Measurements from ENCODE around the gene THSD7A.

THSD7A gene

GRCh38 chr7:11331128-11332102 is 500.6 kb downstream of the THSD7A start:
- no peak overlapping the region for H3K4me3 ChIP-seq (replicated peaks; ENCODE audit: low read depth, low read length)
- no peaks in the 10 kb centered on the region for H3K36me3 ChIP-seq (ENCODE audit: control insufficient read depth, insufficient read depth, low read length)
- peaks cover 1% of the 10 kb centered on the region; the same call in 1 of the 2 replicates for H3K27me3 ChIP-seq (replicated peaks; ENCODE audit: control insufficient read depth, insufficient read depth, low read length)
- DNase-seq (ENCODE audit: extremely low read depth, insufficient read length), result no peak
- TF ChIP-seq, protein P1, sequence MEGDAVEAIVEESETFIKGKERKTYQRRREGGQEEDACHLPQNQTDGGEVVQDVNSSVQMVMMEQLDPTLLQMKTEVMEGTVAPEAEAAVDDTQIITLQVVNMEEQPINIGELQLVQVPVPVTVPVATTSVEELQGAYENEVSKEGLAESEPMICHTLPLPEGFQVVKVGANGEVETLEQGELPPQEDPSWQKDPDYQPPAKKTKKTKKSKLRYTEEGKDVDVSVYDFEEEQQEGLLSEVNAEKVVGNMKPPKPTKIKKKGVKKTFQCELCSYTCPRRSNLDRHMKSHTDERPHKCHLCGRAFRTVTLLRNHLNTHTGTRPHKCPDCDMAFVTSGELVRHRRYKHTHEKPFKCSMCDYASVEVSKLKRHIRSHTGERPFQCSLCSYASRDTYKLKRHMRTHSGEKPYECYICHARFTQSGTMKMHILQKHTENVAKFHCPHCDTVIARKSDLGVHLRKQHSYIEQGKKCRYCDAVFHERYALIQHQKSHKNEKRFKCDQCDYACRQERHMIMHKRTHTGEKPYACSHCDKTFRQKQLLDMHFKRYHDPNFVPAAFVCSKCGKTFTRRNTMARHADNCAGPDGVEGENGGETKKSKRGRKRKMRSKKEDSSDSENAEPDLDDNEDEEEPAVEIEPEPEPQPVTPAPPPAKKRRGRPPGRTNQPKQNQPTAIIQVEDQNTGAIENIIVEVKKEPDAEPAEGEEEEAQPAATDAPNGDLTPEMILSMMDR (IDR thresholded peaks at IDR 0.05; ENCODE audit: insufficient read depth, low read length, poor library complexity, severe bottlenecking), result no peak

- Histone ChIP-seq H3K27me3 (replicated peaks; ENCODE audit: control insufficient read depth, insufficient read depth, low read length) (no peaks in the 10 kb centered on the region), H3K36me3 (ENCODE audit: control insufficient read depth, insufficient read depth, low read length) (no peaks in the 10 kb centered on the region), H3K4me3 (replicated peaks; ENCODE audit: low read depth, low read length) (no peak overlapping the region)
- no peak for DNase-seq (ENCODE audit: extremely low read depth, insufficient read length)
- TF ChIP-seq, protein P1 (IDR thresholded peaks at IDR 0.05; ENCODE audit: insufficient read depth, low read length, poor library complexity, severe bottlenecking), result no peak
These were observed 501.3 kb downstream of the THSD7A start for GRCh38 chr7:11330717-11331116.

DNA sequence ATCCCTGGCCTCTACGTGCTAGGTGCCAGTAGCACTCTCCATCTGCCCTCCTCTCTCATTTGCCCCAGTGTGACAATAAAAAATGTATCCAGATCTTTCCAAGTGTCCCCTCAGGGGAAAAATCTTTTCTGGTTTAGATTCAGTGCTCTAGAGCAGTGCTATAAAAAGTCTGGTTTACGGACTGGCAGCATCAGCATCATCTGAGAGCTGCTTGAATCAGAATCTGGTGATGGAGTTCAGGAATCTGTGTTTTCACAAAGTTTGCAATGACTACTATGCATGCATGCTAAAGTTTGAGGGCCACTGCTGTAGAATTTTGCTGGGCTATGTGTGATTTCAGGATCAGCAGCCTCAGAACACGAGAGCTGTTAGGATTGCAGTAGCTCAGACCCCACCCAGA is 501.8 kb downstream of the THSD7A start:
- TF ChIP-seq, protein P1 (IDR thresholded peaks at IDR 0.05; ENCODE audit: insufficient read depth, low read length, poor library complexity, severe bottlenecking), result no peak
- H3K27me3 ChIP-seq (replicated peaks; ENCODE audit: control insufficient read depth, insufficient read depth, low read length), result no peaks in the 10 kb centered on the region
- no peak for DNase-seq (ENCODE audit: extremely low read depth, insufficient read length)
- no peaks in the 10 kb centered on the region for H3K36me3 ChIP-seq (ENCODE audit: control insufficient read depth, insufficient read depth, low read length)
- H3K4me3 ChIP-seq (replicated peaks; ENCODE audit: low read depth, low read length), result no peak overlapping the region

- no peak overlapping the region for H3K4me3 ChIP-seq (replicated peaks; ENCODE audit: low read depth, low read length)
- TF ChIP-seq, protein P1 (IDR thresholded peaks at IDR 0.05; ENCODE audit: insufficient read depth, low read length, poor library complexity, severe bottlenecking), result no peak
- DNase-seq (ENCODE audit: extremely low read depth, insufficient read length), result no peak
These were observed 502.4 kb downstream of the THSD7A start for GRCh38 chr7:11329626-11330025.

DNA sequence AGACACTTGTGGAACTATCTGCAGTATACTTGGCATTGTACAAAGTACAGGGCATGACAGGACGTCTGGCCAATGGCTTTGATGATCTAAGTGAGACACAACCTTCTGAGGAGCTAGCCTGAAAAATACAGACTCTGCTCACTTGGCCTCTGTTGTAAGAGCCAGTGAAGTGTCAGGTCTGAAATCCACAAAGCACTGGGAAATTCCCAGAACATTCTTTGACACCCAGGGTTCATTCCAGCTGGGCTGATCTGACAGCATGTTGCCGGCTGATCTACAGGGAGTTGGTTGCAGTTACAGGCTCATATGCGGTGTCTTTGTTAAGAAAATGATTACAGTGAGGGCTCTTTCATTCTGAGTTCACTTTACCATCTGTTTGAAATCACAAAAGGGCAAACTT is 503.7 kb downstream of the THSD7A start:
- H3K4me3 ChIP-seq (replicated peaks; ENCODE audit: low read depth, low read length), result no peak overlapping the region
- H3K36me3 ChIP-seq (ENCODE audit: control insufficient read depth, insufficient read depth, low read length), result no peaks in the 10 kb centered on the region
- TF ChIP-seq, protein P1 (IDR thresholded peaks at IDR 0.05; ENCODE audit: insufficient read depth, low read length, poor library complexity, severe bottlenecking), result no peak
- no peaks in the 10 kb centered on the region for H3K27me3 ChIP-seq (replicated peaks; ENCODE audit: control insufficient read depth, insufficient read depth, low read length)
- no peak for DNase-seq (ENCODE audit: extremely low read depth, insufficient read length)

More at GRCh38 chr7:11329626-11330025, 502.4 kb downstream of the THSD7A start:
- Histone ChIP-seq H3K27me3 (replicated peaks; ENCODE audit: control insufficient read depth, insufficient read depth, low read length) (no peaks in the 10 kb centered on the region), H3K36me3 (ENCODE audit: control insufficient read depth, insufficient read depth, low read length) (no peaks in the 10 kb centered on the region)

All from GM06990 (cell line).